HG03196 (cell line): ENCODE measurements around the gene AHCYL2.
"Not testable (repeated sequence)": the region's sequence is repeated elsewhere in the genome, so short reads cannot be mapped to it uniquely, and the experiment has no call there.

Experiments
- ATAC-seq: cut with Tn5 transposase; IDR thresholded peaks from one replicate; pipeline ENCODE4 v1.9.1; 2021; ENCODE audit not compliant: unreplicated experiment

The AHCYL2 gene

DNA sequence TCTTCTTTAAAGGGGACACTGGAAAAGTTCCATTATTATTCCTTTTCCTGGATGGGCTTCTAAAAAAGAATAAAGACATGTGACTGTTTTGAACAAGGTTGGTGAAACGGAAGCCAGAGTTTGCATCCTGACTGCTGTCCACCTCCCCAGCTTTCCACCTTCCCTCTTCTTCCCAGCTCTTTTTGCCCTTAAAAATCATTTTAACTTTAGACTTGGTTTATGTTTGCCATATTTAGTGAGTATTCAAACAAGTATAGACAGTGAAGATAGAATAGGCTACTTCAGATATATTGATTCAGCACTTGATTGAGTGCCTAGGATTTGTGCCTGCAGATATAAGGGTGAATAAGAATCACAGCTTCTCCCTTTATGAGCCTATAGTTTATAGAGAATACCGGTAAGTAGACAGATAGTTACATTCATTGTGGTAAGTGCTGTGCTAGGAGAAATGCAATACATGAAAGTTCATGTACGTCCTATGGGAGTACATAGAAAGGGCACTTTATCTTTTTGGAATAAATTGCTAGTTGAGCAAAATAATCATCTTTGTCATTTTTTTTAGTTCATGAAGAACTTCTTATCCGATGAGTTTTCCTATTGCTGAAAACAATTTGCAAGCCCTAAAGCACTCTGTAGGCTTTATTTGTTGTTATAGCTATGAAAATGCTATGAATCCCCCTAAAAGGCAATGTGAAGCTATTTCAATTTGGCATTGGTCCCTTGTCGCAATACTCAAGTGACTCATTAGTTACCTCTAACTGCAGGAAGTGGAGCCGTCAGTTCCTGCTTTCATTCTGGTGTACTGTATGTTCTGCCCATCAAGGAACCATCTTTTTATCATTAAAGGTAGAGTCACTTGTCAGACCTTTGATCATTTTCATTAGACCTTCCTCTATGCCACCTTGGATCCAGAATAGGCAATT, 152.2 kb downstream of the AHCYL2 start:
- ATAC-seq, result no peak

DNA sequence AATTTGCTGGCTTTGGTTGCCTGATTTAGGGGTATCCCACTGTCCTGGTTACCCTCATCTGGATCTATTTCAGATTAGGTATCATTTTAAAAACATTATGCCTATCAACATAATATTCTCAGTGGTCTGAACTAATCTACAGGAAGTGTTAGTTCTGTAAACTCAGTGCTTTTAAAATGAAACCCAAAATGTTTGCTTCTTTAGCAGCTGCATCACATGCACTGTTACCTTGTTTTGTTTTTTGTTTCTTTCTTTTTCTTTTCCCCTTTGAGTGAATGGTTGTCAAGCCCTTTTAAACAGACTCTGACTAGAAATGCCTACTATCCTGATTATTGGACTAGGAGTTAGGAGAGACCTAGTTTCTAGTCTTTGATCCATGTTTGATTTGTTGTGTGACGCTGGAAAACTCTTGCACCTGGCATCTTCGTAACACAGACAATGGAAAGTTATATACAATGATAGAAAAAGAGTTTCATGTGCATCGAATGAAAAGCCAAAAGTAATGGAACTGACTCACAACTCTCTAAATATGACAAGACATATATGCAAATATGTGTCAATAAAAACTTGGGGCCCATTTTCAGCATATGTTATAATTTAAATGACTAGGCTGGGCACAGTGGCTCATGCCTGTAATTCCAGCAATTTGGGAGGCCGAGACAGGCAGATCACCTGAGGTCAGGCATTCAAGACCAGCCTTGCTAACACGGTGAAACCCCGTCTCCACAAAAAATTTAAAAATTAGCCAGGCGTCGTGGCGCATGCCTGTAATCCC, 157.1 kb downstream of the AHCYL2 start:
- ATAC-seq, result no peak

DNA sequence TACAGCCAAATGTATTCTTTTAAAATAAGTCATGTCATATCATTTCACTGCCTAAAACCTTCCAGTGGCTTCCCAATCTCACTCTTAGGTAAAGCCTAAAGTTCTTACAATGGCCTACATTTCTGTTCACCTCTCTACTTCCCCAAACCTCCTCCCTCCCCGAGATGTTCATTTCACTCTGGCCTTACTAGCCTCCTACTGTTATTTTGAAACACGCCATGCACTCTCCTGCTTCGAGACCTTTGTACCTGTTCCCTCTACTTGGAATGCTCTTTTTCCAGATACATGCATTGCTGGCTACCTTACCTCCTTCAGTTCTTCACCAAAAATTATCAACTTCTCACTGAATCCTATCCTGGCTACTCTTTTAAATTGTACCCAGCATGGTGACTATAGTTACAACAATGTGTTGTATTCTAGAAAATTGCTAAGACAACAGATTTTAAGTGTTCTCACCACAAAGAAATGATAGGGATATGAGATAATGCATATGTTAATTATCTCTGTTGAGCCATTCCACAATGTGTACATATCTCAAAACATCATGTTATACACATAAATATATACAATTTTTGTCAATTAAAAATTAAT, 158.8 kb downstream of the AHCYL2 start:
- no peak for ATAC-seq

DNA sequence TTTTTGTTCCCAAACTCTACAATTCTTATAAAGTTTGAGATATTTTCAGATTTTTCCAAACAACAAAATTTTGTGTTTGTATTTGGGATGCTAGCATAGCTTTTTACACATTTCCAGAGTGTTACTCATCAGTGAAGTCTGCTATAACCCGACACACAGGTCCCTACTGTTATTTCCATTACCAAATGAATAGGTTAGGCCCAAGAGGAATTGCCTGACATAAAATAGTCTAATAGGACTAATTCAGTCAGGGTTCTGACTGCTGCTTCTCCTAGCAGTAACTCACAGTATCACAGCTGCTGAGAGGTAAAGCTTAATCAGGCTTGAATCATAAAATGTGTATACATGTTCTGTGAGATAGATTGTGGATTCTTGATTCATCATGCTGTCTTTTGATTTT, 160.3 kb downstream of the AHCYL2 start:
- ATAC-seq, result no peak

DNA sequence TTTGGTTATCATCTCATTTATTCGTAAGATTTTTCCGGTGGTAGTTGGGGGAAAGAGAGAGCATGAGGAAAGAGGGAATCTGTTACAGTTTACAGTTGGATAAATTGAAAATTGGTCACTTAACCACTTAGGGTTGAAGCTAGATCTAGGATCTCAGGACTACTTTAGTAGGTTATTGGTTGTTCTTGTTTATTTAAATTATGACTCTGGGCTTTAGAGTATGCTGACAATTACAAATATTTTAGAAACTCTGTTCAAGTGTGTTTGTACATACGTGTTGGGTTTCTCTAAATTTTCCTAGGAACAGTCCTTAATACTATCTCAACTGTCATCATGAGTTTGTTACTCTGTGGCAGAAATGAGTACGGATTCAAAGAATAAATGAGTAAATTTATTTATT, 160.8 kb downstream of the AHCYL2 start:
- no peak for ATAC-seq

DNA sequence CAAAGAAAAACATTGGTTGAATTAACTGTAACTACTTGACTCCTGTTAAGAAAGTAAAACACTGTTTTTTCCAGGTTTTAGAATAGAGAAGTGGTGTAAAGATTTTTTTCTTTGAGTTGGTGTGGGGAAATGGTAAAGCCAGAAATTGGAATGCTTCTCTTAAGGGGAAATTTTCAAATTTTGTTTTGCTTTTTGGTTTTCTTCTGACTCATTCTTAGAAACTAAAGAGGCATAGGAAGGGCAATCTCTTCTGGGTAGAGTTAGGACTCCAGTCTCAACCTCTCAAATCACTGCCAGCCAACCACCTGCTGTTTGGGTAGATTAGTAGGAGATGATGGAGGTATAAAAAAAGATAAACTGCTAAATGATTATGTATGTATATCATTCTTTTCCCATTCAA, 161.7 kb downstream of the AHCYL2 start:
- no peak for ATAC-seq

DNA sequence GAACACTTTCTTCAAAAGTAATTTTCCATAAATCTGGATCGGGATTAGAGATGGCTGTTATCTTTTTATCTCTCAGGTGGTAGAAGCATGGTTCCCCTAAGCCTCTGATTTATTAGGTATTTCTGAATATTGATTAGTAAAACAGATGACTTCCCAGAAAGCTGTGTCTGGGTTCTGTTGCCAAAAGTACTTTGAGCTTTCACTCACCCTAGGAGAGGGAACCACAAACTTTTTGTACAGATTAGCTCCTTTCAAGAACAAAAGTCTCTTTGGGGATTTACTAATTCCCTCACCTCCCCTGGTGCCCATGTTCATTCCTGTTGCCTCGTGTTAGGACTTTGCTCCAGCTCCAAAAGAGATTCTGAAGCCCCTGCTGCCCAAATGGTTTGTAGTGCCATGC, 162.7 kb downstream of the AHCYL2 start:
- no peak for ATAC-seq

DNA sequence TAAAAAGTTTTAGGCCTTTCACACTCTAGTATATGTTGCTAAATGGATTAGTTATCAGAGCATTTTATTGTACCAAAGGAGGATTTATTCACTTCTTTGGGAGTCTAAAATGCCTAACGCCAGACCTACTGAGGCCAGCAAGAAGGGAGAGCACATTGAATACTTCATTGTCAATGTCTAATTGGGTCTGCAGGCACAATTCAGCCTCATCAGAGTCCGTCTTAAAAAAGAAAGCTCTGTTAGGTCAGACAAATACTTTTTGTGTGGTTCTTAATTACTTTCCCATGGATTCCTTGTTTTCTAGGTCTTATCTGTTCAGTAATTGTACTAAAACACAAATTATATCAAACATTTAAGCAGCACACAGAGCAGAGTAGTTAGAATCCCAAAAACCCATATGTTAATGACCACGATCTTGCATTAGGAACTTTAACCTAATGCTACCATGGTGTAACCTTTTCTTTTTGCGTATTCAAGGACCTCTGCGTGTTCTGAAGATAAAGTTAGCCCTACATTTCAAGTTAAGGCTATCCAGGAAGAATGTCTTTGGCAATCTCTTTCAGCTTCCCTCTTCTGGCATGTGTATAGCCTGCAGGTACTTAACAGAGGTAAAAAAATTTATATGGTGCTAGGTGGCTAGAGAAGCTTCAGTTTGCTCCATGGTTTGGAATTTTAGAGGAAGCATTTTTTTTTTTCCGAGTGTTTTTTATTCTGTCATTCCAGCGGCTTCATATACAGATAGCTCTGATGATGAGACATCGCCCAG, 163.7 kb downstream of the AHCYL2 start:
- ATAC-seq, result no peak

DNA sequence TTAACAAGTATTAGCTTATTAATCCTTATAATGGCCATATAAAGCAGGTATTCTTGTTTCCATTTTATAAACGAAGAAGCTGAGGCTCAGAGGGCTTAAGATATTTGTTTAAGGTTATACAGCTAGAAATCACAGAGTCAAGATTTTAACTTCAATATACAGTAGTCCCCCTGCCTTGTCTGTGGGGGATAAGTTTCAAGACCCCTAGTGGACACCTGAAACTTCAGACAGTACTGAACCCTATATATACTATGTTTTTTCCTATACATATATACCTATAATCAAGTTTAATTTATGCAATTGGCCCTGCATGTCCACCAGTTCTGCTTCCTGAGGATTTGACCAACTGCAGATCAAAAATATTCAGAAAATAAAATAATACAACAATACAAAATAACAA, 165.0 kb downstream of the AHCYL2 start:
- ATAC-seq, result no peak

DNA sequence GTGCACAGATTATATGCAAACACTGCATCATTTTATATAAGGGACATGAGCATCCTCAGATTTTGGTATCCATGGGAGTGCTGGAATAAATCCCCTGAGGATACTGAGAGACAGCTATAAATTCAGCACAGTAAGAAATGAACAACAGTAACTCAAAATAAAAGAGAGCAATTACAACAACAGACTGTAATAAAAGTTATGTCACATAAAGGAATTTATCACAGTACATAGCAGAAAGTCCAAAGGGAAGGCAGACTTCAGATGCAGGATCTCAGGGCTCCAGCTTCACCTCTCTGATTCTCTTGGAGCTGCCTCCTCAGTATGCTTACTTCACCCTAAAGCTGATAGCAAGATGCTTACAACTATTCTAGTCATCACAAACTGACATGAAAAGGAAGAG, 165.5 kb downstream of the AHCYL2 start:
- ATAC-seq, result no peak

DNA sequence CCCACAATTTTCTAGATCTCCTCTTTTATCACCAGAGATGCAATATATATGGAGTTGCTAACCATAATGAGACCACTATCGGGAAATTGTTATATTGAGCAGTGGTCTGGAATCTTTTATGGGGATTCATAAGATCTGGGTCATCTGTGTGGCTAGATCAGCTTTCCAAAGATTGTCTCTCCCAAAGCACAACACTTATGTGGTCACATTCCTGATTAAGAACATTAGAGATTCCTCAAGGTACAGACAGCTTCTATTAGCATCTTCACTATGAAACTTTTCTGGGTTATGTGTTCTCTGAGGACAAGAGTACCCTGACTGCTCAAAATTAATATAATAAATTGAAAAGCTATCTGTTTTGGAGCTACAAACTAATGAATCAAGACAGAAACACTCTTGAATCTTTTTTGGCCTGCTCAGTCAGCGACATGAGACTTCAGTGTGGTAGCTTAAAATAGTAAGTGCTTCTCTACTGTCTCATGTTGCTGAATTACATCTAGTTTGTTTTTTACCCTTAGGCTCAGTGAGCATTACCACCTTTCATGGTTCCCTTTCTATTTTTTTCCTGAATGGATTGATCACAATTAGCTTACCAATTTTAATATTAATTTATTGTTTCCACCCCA, 166.8 kb downstream of the AHCYL2 start:
- ATAC-seq, result no peak

DNA sequence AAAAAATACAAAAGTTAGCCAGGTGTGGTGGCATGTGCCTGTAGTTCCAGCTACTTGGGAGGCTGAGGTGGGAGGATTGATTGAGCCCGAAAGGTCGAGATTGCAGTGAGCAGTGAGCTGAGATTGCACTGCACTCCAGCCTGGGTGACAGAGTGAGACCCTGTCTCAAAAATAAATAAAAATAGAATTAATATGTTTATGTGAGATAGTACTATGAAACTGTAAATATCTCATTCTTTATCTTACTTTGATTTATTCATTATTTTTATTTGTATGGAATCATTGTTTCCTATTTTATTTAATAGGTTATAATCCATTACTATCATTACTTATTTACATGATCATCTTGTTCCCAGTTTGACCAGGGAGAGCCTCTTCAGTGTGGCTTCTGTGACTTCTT, 168.4 kb downstream of the AHCYL2 start:
- no peak for ATAC-seq

DNA sequence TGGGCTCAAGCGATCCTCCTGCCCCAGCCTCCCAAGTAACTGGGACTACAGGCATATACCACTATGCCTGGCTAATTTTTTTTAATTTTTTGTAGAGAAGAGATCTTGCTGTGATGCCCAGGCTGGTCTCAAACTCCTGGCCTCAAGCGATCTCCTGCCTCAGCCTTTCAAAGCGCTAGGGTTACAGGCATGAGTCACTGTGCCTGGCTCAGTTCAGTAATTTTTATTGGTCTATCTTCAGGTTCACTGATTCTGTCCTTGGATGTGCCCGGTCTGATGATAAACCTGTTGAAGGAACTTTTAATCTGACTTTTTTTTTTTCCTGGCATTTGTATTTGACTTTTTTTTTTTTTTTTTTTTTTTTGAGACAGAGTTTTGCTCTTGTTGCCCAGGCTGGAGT, 169.3 kb downstream of the AHCYL2 start:
- ATAC-seq, result no peak

DNA sequence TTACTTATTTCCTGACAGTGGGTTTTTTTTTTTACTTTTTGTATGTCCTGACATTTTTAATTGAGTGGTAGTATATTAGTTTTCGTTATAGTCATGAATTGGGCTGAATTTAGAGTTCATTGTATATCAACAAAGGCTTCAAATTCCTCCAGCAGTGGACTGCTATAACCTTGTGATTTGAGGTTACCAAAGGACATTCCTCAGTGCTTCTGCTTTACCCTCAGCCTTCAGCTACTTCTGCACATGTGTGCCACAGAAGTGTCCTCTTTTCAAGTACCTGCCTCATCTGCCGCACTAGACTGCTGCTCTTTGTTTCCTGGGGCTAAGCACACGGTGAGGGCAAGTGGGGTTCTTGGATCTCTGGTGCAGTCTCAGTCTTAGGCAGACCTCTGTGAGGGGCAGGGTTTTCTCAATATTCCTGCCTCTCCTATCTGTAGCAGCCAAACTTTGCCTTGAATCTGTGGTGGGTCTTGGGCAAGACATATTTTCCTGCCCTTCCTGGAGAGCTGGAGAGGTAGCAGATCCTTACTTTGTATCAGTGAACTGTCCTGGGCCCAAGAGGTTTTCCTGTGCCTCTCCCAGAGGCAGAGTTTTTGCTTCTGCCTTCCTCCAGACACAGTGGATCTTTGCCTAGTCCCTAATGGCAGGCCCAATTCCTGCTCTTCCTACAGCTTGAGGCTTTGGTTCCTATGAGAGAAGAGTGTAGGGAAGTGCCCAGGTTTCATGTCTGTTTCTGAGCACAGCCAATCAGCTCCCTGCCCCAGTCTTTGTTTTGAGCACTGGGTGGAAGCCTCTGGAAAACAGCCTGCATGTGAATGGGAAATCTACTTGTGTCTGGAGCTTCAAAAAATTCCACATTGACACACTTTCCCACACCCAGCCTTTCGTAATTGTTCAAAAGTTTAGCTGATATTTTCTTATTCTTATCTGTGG, 170.4 kb downstream of the AHCYL2 start:
- no peak for ATAC-seq

DNA sequence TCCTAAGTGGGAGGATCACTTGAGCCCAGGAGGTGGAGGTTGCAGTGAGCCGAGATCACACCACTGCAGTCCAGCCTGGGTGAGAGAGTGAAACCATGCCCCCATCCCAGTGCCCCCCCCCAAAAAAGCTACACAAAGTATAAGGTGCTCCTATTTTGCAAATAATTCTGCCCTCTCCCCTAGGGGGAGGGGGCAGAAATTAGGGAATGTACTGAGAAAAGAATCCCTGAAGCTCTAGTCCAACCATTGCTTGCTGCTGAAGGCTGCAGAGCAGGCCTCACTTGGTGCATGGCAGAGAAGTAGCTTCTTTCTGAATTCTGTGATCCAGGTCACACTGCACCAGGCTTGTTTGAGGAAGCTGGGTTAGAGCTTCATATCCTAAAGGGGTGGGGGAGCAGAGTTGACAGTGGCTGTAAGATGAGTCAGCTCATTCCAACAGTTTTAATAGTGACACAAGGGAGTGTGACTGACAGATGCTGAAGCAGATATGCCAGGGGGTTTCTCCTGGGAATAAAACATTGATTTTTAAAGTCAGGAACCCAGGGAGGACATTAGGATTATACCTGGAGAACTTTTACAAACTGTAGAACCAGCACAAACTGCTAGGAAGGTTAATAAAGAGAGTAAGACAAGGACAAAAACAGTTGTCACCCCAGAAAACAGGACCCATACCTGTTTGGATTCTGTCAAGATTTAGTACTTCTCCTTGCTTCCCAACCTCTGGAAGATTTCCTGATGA, 176.6 kb downstream of the AHCYL2 start:
- no peak for ATAC-seq

DNA sequence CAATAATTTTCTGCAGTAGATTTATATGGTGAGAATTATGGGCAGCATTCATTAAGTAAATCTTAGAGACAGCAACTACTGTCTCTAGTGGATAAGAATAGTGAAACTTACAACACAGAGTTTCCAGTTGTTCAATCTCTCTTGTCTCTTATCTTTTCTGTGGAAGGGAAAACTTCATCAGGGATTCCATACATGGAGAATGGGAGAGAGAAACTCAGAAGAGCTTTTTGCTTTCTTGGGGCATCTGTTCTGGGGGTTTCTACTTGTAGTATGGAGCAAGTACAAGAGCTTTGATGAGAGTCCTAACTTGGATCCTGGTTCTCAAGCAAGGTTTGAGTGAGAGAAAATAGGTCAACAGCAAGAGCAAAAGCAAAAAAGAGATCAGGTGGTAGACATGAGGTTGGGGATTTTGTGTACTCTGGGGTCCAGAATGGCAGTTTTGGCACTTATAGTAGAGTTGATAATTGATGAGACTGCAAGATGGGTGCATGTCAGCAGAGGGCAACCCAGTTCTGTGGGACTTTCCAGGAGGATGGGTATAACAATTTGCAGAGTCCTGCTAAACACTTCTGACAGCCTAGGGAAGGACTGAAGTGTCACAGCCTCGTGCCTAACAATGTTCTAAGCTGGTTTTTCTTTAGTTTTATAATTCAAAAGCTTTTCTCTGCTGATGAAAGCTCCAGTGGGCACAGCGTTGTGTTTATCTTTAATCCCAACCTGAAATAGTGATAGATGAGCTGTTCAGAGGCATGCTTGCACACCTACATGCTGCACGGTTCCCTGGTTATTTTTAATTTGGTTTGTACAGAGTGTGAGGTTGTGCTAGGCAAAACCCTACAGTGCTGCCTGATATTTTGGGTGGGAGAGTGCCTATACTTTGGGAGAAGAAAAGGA, 177.4 kb downstream of the AHCYL2 start:
- no peak for ATAC-seq

DNA sequence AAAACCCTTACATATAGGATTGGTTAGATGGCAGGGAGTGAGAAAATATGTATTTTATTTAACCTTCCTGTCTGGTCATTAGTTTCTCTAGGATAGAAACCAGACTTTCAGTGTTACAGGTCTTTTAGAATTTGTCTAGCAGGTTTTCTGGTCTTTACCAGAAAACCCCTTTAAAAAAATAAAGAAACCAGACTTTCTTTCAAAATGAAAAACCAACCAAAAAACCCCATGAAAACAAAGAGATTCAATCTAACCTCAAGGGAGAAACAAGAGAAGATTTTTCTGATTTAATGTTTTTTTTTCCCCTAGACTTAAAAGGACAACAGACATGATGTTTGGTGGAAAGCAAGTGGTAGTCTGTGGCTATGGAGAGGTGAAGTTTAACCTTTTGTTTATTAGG, 180.7 kb downstream of the AHCYL2 start:
- ATAC-seq, result no peak

DNA sequence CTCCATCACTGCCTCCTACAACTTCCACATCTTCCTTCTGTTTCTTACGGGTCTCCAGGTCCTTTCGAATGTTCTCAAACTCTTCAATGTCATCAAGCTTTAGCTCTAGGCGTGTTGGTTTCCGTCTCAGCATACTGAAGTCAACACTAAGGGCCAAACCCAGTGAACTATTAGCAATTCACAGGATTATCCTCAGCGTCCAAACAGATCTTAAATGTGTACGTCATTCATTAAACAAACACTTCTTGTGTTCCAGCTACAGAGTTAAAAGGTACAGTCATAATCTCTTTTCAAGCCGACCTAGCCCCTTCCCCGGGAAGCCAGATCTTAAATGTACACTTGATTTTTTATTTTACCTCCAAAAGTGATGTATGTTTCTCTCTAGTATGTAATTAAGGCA, 185.4 kb downstream of the AHCYL2 start:
- not testable (repeated sequence) for ATAC-seq
